OCI-LY3 (cell line): ENCODE measurements around the gene CCDC183.

Source experiments
- H2AFZ ChIP-seq: fragments of 200-600, 300-600 bp; shearing (Covaris generic); 2 replicates; pipeline ENCODE4 v1.6.0; 2014; ENCODE audit warnings: antibody characterized with exemption, low read depth, low read length
- H3K27ac ChIP-seq: fragments of 200-600, 300-600 bp; sonication (generic); 2 replicates; pipeline ENCODE4 v1.5.1; 2014; ENCODE audit warnings: mild to moderate bottlenecking, low read length, moderate library complexity, mixed read lengths
- H3K27me3 ChIP-seq: fragments of 200-600, 300-600 bp; sonication (generic); 2 replicates; pipeline ENCODE4 v1.6.1; 2014; ENCODE audit warnings: low read depth, low read length, mixed read lengths
- H3K36me3 ChIP-seq: fragments of 200-600, 300-600 bp; sonication (generic); replicated peaks from 2 replicates; pipeline ENCODE3; 2014; ENCODE audit warnings: low read depth, low read length, mixed read lengths
- H3K4me1 ChIP-seq: fragments of 300-600, 200-600 bp; sonication (generic); 2 replicates; pipeline ENCODE4 v1.6.1; 2014; ENCODE audit warnings: low read length, mixed read lengths
- H3K4me2 ChIP-seq: fragments of 200-600, 300-600 bp; sonication (generic); 2 replicates; pipeline ENCODE4 v1.6.1; 2014; ENCODE audit warnings: low read length, mixed read lengths
- H3K4me3 ChIP-seq: fragments of 300-600, 200-600 bp; sonication (generic); 2 replicates; pipeline ENCODE4 v1.5.1; 2014; ENCODE audit warnings: antibody characterized with exemption, mild to moderate bottlenecking, low read length, moderate library complexity
- H3K79me2 ChIP-seq: fragments of 300-600, 200-600 bp; shearing (Covaris generic); 2 replicates; pipeline ENCODE4 v1.6.1; 2014; ENCODE audit warnings: mild to moderate bottlenecking, low read length, mixed read lengths
- H3K9ac ChIP-seq: fragments of 300-600, 200-600 bp; shearing (Covaris generic); 2 replicates; pipeline ENCODE4 v1.6.0; 2014; ENCODE audit warnings: mild to moderate bottlenecking, low read length, moderate library complexity
- H3K9me3 ChIP-seq: fragments of 200-600, 300-600 bp; shearing (Covaris generic); 2 replicates; pipeline ENCODE4 v1.6.1; 2014; ENCODE audit warnings: low read length, mixed read lengths; ENCODE audit not compliant: insufficient read depth
- H4K20me1 ChIP-seq: fragments of 200-600, 300-600 bp; sonication (generic); 2 replicates; pipeline ENCODE4 v1.6.1; 2016; ENCODE audit warnings: low read length, mixed read lengths; ENCODE audit not compliant: insufficient read depth
- EZH2phosphoT487 ChIP-seq: fragments of 200-600 bp; shearing (Covaris generic); IDR thresholded peaks from 2 replicates; pipeline ENCODE4 v1.6.1; 2018; ENCODE audit warnings: antibody characterized with exemption, mixed run types, low read depth
- TF ChIP-seq, protein P1 (sequence below): fragments of 200-600, 300-600 bp; sonication (generic); IDR thresholded peaks from 2 replicates; pipeline ENCODE4 v1.5.1; 2014; ENCODE audit warnings: antibody characterized with exemption, low read length, low read depth

CCDC183 gene

GRCh38 chr9:136803551-136804508 is 7.7 kb downstream of the CCDC183 start:
- Histone ChIP-seq H3K27me3 (peaks cover 20% of the 10 kb centered on the region), H3K9ac (no peak overlapping the region), H3K4me1 (peaks cover 27% of the 10 kb centered on the region), H3K9me3 (no peaks in the 10 kb centered on the region), H4K20me1 (peaks cover 15% of the 10 kb centered on the region), H3K4me3 (no peak overlapping the region), H3K79me2 (peaks cover 20% of the 10 kb centered on the region), H2AFZ (no peak overlapping the region), H3K27ac (no peak overlapping the region), H3K36me3 (peaks cover 11% of the 10 kb centered on the region), H3K4me2 (no peak overlapping the region)
- TF ChIP-seq, protein P1, sequence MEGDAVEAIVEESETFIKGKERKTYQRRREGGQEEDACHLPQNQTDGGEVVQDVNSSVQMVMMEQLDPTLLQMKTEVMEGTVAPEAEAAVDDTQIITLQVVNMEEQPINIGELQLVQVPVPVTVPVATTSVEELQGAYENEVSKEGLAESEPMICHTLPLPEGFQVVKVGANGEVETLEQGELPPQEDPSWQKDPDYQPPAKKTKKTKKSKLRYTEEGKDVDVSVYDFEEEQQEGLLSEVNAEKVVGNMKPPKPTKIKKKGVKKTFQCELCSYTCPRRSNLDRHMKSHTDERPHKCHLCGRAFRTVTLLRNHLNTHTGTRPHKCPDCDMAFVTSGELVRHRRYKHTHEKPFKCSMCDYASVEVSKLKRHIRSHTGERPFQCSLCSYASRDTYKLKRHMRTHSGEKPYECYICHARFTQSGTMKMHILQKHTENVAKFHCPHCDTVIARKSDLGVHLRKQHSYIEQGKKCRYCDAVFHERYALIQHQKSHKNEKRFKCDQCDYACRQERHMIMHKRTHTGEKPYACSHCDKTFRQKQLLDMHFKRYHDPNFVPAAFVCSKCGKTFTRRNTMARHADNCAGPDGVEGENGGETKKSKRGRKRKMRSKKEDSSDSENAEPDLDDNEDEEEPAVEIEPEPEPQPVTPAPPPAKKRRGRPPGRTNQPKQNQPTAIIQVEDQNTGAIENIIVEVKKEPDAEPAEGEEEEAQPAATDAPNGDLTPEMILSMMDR, result no peak

DNA sequence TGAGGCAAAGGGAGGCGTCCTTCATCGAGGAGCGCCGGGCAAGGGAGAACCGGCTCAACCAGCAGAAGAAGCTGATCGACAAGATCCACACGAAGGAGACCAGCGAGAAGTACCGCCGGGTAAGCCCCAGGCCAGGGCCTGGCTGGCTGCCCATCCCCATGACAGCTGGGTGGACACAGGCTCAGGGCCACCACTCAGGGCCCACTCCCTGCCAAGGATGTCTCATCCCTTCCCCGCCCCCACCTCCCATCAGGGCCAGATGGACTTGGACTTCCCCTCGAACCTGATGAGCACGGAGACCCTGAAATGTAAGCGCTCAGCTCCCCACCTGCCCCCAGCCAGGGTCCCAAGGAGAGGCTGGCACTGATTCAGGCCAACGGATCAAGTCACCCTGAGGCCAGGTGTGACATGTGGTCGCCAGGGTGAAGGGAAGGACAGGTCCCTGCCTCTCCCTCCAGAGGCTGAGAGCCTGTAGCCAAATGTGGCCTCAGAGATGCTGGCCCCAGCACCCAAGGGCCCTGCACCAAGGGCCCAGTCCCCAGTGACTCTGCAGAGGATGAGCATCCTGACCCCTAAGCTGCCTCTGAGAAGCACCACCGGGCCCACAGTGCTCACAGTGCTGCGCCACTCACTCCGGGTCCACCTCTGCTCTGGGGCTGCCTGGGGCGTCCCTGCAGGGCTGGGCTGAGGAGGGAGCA is 8.5 kb downstream of the CCDC183 start:
- TF ChIP-seq EZH2phosphoT487, result no peak
- TF ChIP-seq, protein P1, result no peak
- Histone ChIP-seq H3K27me3 (peaks cover 13% of the 10 kb centered on the region), H3K4me2 (no peak overlapping the region), H2AFZ (no peak overlapping the region), H3K27ac (no peak overlapping the region), H3K36me3 (peaks cover 12% of the 10 kb centered on the region), H3K79me2 (peaks cover 29% of the 10 kb centered on the region), H3K9ac (no peak overlapping the region), H3K9me3 (no peaks in the 10 kb centered on the region), H3K4me3 (no peak overlapping the region), H4K20me1 (peaks cover 21% of the 10 kb centered on the region), H3K4me1 (peaks cover 31% of the 10 kb centered on the region)

GRCh38 chr9:136805207-136805740 is 9.1 kb downstream of the CCDC183 start:
- no peak overlapping the region for H3K27ac ChIP-seq
- H3K4me2 ChIP-seq, result no peak overlapping the region
- no peak overlapping the region for H2AFZ ChIP-seq
- H3K9ac ChIP-seq, result no peak overlapping the region
- TF ChIP-seq, protein P1, result no peak
- TF ChIP-seq EZH2phosphoT487, result no peak
- H3K9me3 ChIP-seq, result no peaks in the 10 kb centered on the region
- H3K4me1 ChIP-seq, result peaks cover 29% of the 10 kb centered on the region
- H3K4me3 ChIP-seq, result no peak overlapping the region
- H4K20me1 ChIP-seq, result peaks cover 26% of the 10 kb centered on the region
- peaks cover 13% of the 10 kb centered on the region for H3K27me3 ChIP-seq
- H3K79me2 ChIP-seq, result peaks cover 35% of the 10 kb centered on the region
- peaks cover 18% of the 10 kb centered on the region for H3K36me3 ChIP-seq

- TF ChIP-seq, protein P1, result no peak
- no peak for TF ChIP-seq EZH2phosphoT487
- peaks cover 22% of the 10 kb centered on the region for H3K36me3 ChIP-seq
- H3K79me2 ChIP-seq, result peaks cover 43% of the 10 kb centered on the region
- no peak overlapping the region for H3K9ac ChIP-seq
- peaks cover 22% of the 10 kb centered on the region for H3K4me1 ChIP-seq
- no peak overlapping the region for H2AFZ ChIP-seq
- H4K20me1 ChIP-seq, result peaks cover 20% of the 10 kb centered on the region
- H3K9me3 ChIP-seq, result no peaks in the 10 kb centered on the region
- no peak overlapping the region for H3K27ac ChIP-seq
- H3K27me3 ChIP-seq, result peaks cover 7% of the 10 kb centered on the region; the same call in 1 of the 2 replicates
- H3K4me3 ChIP-seq, result no peak overlapping the region
- H3K4me2 ChIP-seq, result peak overlapping the region; percentile 98; the same call in 1 of the 2 replicates
These were observed 9.9 kb downstream of the CCDC183 start for GRCh38 chr9:136806067-136806466.
